ENCODE data around the gene ANK2.

GRCh38 chr4:113094331-113094730 lies 44.9 kb downstream of the ANK2 start:
- TF ChIP-seq CTCF (conservative IDR thresholded peaks at IDR 0.05; ENCODE audit: low read length) (no peak), EZH2phosphoT487 (IDR thresholded peaks at IDR 0.05; ENCODE audit: borderline replicate concordance) (no peak)

Measured in Loucy (cell line).